ENCODE measurements around the gene SV2A.

SV2A gene

GRCh38 chr1:149965440-149965839 is 47.8 kb upstream of the SV2A start:
- Histone ChIP-seq H4K20me1 (ENCODE audit: insufficient read depth, low read length) (no peaks in the 10 kb centered on the region), H3K9ac (ENCODE audit: low read length) (no peak overlapping the region), H3K4me3 (ENCODE audit: low read length) (no peak overlapping the region), H3K4me1 (ENCODE audit: low read length) (peaks cover 8% of the 10 kb centered on the region; the same call in 1 of the 2 replicates), H3K27ac (ENCODE audit: low read length) (no peak overlapping the region), H3K9me3 (replicated peaks; ENCODE audit: insufficient read depth, low read length) (no peaks in the 10 kb centered on the region), H3K9me2 (replicated peaks; ENCODE audit: insufficient read depth, low read length) (no peaks in the 10 kb centered on the region), H3F3A (ENCODE audit: insufficient read depth, low read length) (peaks cover 8% of the 10 kb centered on the region; the same call in 1 of the 2 replicates), H3K4me2 (ENCODE audit: low read depth, low read length) (no peak overlapping the region), H3K36me3 (replicated peaks; ENCODE audit: insufficient read depth, low read length) (no peaks in the 10 kb centered on the region), H3K27me3 (replicated peaks; ENCODE audit: insufficient read depth, low read length) (no peaks in the 10 kb centered on the region), H3K79me2 (ENCODE audit: low read length) (no peaks in the 10 kb centered on the region), H2AFZ (ENCODE audit: low read length) (no peak overlapping the region)
- TF ChIP-seq CTCF (IDR thresholded peaks at IDR 0.05; ENCODE audit: low read length) (no peak), EZH2 (optimal IDR thresholded peaks at IDR 0.05; ENCODE audit: low read depth, low read length) (no peak), EZH2phosphoT487 (IDR thresholded peaks at IDR 0.05; ENCODE audit: low read length) (no peak)
- no peak for DNase-seq

- Histone ChIP-seq H3K79me2 (ENCODE audit: low read length) (no peaks in the 10 kb centered on the region), H3K9me2 (replicated peaks; ENCODE audit: insufficient read depth, low read length) (no peaks in the 10 kb centered on the region), H3K9me3 (replicated peaks; ENCODE audit: insufficient read depth, low read length) (no peaks in the 10 kb centered on the region), H3K4me3 (ENCODE audit: low read length) (no peak overlapping the region), H4K20me1 (ENCODE audit: insufficient read depth, low read length) (no peaks in the 10 kb centered on the region), H3K4me2 (ENCODE audit: low read depth, low read length) (no peak overlapping the region), H3K36me3 (replicated peaks; ENCODE audit: insufficient read depth, low read length) (0 out of 2 replicates have a peak, but pooled peaks cover 4% of the 10 kb centered on the region), H2AFZ (ENCODE audit: low read length) (no peak overlapping the region), H3K4me1 (ENCODE audit: low read length) (peaks cover 8% of the 10 kb centered on the region; the same call in 1 of the 2 replicates), H3K27ac (ENCODE audit: low read length) (no peak overlapping the region), H3K9ac (ENCODE audit: low read length) (no peak overlapping the region), H3K27me3 (replicated peaks; ENCODE audit: insufficient read depth, low read length) (no peaks in the 10 kb centered on the region), H3F3A (ENCODE audit: insufficient read depth, low read length) (peaks cover 8% of the 10 kb centered on the region; the same call in 1 of the 2 replicates)
- TF ChIP-seq EZH2 (optimal IDR thresholded peaks at IDR 0.05; ENCODE audit: low read depth, low read length) (no peak), CTCF (IDR thresholded peaks at IDR 0.05; ENCODE audit: low read length) (no peak), EZH2phosphoT487 (IDR thresholded peaks at IDR 0.05; ENCODE audit: low read length) (no peak)
- DNase-seq, result no peak
Observed at GRCh38 chr1:149963358-149963757, 45.7 kb upstream of the SV2A start.

GRCh38 chr1:149962736-149963135 is 45.1 kb upstream of the SV2A start:
- Histone ChIP-seq H3K4me2 (ENCODE audit: low read depth, low read length) (no peak overlapping the region), H2AFZ (ENCODE audit: low read length) (no peak overlapping the region), H3F3A (ENCODE audit: insufficient read depth, low read length) (peaks cover 8% of the 10 kb centered on the region; the same call in 1 of the 2 replicates), H3K27me3 (replicated peaks; ENCODE audit: insufficient read depth, low read length) (no peaks in the 10 kb centered on the region), H3K9me2 (replicated peaks; ENCODE audit: insufficient read depth, low read length) (no peaks in the 10 kb centered on the region), H3K36me3 (replicated peaks; ENCODE audit: insufficient read depth, low read length) (0 out of 2 replicates have a peak, but pooled peaks cover 4% of the 10 kb centered on the region), H3K4me3 (ENCODE audit: low read length) (no peak overlapping the region), H3K4me1 (ENCODE audit: low read length) (peaks cover 8% of the 10 kb centered on the region; the same call in 1 of the 2 replicates), H3K9me3 (replicated peaks; ENCODE audit: insufficient read depth, low read length) (no peaks in the 10 kb centered on the region), H3K9ac (ENCODE audit: low read length) (no peak overlapping the region), H3K27ac (ENCODE audit: low read length) (no peak overlapping the region; the same call in 1 of the 2 replicates), H3K79me2 (ENCODE audit: low read length) (no peaks in the 10 kb centered on the region), H4K20me1 (ENCODE audit: insufficient read depth, low read length) (no peaks in the 10 kb centered on the region)
- no peak for TF ChIP-seq EZH2 (optimal IDR thresholded peaks at IDR 0.05; ENCODE audit: low read depth, low read length)
- no peak for TF ChIP-seq EZH2phosphoT487 (IDR thresholded peaks at IDR 0.05; ENCODE audit: low read length)
- TF ChIP-seq CTCF (IDR thresholded peaks at IDR 0.05; ENCODE audit: low read length), result no peak
- no peak for DNase-seq

All from MM.1S (cell line).